ENCODE results near the gene F12. TPM values are rescaled to one million over a fixed set of nuclear protein-coding genes. Genes with fewer than 3 reads are reported as not detected.

Gene F12
- total RNA-seq, 1 experiment from 2014 or later: not detected

DNA sequence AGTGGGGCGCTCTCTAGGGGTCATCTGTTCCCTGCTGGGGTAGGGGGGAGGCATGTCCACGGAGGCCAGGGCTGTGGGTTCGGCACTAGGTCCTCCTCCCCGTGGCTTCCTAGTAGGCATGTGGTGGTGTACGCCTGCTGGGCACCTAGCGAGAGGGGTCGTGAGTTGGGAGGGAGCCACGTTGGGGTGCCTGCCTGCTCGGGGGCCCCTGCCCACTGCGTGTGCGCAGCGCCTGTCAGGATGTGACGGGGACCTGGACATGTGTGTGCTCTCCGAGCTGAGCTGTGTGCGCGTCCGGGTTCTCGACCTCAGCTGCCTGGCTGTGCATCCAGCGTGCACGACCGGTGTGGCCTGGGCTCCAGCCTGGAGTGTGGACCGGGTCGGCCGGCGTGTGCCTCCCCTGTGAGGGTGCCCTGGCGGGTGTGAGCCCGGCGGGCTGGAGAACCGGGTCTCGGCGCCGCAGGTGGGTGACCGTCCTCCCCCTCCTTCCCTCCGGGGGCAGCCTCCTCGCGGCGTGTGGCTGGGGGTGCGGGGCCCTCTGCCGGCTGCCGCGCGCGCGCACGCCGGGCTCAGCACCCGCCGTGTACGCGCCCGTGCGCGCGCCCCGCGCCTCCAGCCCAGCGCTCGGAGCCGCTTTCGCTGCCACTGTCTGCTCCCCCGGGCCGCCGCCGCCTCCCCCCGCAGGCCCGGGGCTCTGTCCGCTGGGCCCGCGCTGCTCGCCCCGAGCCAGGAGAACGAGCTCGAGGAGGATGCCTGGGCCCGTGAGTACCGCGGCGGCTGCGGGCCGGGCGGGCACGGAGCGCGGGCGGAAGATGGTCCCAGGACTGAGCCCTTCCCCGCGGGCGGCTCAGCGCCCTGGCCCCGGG, 37.1 kb upstream of the F12 start, which contains the start of gene PRR7:
Gene PRR7 (plus strand): TSS at position 615 of the 866 bp plus-strand sequence. CDS start 8,254 bp downstream, outside the sequence.
- H3K27ac ChIP-seq (ENCODE audit: low read depth, low read length, poor library complexity, severe bottlenecking): peak within 1 kb of the TSS; percentile 16
- H3K4me3 ChIP-seq (ENCODE audit: low read depth, low read length, poor library complexity, severe bottlenecking): peak within 1 kb of the TSS; percentile 66
- intact Hi-C loops (cut with micrococcal nuclease; ENCODE audit: unreplicated experiment): no loop called here
- no TSS peak for BruUV-seq (replicated peaks)
- H3K27me3 ChIP-seq (replicated peaks; ENCODE audit: insufficient read depth, low read depth, low read length, poor library complexity): no peaks in the 10 kb centered on the region
- CTCF ChIA-PET: no interaction called here
- TF ChIP-seq EZH2 (IDR thresholded peaks at IDR 0.05; ENCODE audit: borderline replicate concordance, low read depth, low read length, poor library complexity, severe bottlenecking): no peak
- TF ChIP-seq, protein P1, sequence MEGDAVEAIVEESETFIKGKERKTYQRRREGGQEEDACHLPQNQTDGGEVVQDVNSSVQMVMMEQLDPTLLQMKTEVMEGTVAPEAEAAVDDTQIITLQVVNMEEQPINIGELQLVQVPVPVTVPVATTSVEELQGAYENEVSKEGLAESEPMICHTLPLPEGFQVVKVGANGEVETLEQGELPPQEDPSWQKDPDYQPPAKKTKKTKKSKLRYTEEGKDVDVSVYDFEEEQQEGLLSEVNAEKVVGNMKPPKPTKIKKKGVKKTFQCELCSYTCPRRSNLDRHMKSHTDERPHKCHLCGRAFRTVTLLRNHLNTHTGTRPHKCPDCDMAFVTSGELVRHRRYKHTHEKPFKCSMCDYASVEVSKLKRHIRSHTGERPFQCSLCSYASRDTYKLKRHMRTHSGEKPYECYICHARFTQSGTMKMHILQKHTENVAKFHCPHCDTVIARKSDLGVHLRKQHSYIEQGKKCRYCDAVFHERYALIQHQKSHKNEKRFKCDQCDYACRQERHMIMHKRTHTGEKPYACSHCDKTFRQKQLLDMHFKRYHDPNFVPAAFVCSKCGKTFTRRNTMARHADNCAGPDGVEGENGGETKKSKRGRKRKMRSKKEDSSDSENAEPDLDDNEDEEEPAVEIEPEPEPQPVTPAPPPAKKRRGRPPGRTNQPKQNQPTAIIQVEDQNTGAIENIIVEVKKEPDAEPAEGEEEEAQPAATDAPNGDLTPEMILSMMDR (conservative IDR thresholded peaks at IDR 0.05; ENCODE audit: low read depth, low read length): no peak
- POLR2A ChIA-PET (ENCODE audit: low non-redundant PET): no interaction called here
- no peaks in the 10 kb centered on the region for H3K9me3 ChIP-seq (ENCODE audit: low read depth, low read length, poor library complexity, severe bottlenecking)
- H3K36me3 ChIP-seq (ENCODE audit: insufficient read depth, low read length, poor library complexity, severe bottlenecking): no peaks in the 10 kb centered on the region
- H3K4me1 ChIP-seq (ENCODE audit: insufficient read depth, low read length, poor library complexity, severe bottlenecking): peaks cover 4% of the 10 kb centered on the region
- DNase-seq (ENCODE audit: low spot score): peak; percentile 75

DNA sequence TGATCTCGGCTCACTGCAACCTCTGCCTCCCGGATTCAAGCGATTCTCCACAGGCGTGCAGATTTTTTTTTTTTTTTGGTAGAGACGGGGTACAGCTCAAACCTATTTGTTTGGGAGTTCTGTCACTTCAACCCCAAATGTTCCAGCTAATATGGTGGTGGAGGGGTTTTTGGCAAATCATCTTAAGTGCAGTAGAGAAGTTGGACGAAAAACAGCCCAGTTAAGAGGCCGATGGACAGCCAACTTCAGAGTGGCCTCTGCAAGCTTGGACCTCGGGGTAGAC, 36.5 kb upstream of the F12 start:
- Histone ChIP-seq H3K36me3 (ENCODE audit: insufficient read depth, low read length, poor library complexity, severe bottlenecking) (no peaks in the 10 kb centered on the region), H3K9me3 (ENCODE audit: low read depth, low read length, poor library complexity, severe bottlenecking) (no peaks in the 10 kb centered on the region), H3K4me1 (ENCODE audit: insufficient read depth, low read length, poor library complexity, severe bottlenecking) (peaks cover 4% of the 10 kb centered on the region), H3K27me3 (replicated peaks; ENCODE audit: insufficient read depth, low read depth, low read length, poor library complexity) (no peaks in the 10 kb centered on the region), H3K4me3 (ENCODE audit: low read depth, low read length, poor library complexity, severe bottlenecking) (peak overlapping the region; percentile 66), H3K27ac (ENCODE audit: low read depth, low read length, poor library complexity, severe bottlenecking) (peak overlapping the region; percentile 16)
- no peak for DNase-seq (ENCODE audit: low spot score)
- intact Hi-C loops (cut with micrococcal nuclease; ENCODE audit: unreplicated experiment): no loop called here
- no TSS peak for BruUV-seq (replicated peaks)
- no peak for TF ChIP-seq EZH2 (IDR thresholded peaks at IDR 0.05; ENCODE audit: borderline replicate concordance, low read depth, low read length, poor library complexity, severe bottlenecking)
- TF ChIP-seq, protein P1 (conservative IDR thresholded peaks at IDR 0.05; ENCODE audit: low read depth, low read length): no peak
- ChIA-PET CTCF (interaction anchor here (0.8 kb wide), 1 partner anchor 873 kb away, joined by 5 read pairs; no protein-coding TSS in a partner anchor), POLR2A (ENCODE audit: low non-redundant PET) (no interaction called here)

DNA sequence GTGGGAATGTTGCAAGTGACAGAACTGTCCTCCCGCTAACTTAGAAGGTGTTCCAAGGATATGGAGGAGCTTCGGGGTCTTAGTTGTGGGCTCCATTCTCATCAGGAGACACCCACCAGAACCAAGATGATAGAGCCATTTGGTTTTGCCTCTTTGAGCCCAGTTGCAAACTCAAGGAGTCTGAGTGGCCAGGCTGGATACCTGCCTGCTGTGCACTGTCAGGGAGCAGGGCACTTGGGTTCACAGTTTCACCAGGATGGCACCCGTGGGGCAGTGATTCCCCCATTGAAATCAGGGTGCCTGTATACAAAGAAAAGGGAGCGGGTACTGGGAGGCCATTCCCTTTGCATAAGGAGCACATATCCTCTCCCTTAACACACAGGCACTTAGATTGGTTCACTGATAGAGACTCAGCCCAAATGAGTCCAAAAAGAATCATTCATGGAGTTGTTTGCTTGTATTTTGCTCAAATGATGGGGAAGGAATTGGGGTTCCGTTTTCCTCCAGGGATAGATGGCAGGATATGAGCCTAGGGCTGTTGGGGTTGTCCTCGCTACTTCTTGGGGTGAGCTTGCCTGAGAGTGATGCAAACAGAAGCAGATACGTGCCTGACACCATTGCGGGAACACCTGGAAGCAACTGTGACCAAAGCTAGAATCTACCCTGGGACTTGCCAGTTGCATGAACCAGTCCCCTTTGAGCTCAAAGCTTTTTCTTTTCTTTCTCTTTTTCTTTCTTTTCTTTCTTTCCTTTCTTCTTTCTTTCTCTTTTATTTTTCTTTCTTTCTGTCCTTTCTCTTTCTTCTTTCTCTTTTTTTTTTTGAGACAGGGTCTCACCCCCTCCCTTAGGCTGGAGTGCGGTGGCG, 35.9 kb upstream of the F12 start:
- TF ChIP-seq, protein P1 (conservative IDR thresholded peaks at IDR 0.05; ENCODE audit: low read depth, low read length): no peak
- no peak for TF ChIP-seq EZH2 (IDR thresholded peaks at IDR 0.05; ENCODE audit: borderline replicate concordance, low read depth, low read length, poor library complexity, severe bottlenecking)
- intact Hi-C loops (cut with micrococcal nuclease; ENCODE audit: unreplicated experiment): no loop called here
- H3K4me1 ChIP-seq (ENCODE audit: insufficient read depth, low read length, poor library complexity, severe bottlenecking): peaks cover 4% of the 10 kb centered on the region
- H3K36me3 ChIP-seq (ENCODE audit: insufficient read depth, low read length, poor library complexity, severe bottlenecking): no peaks in the 10 kb centered on the region
- no peak overlapping the region for H3K27ac ChIP-seq (ENCODE audit: low read depth, low read length, poor library complexity, severe bottlenecking)
- H3K9me3 ChIP-seq (ENCODE audit: low read depth, low read length, poor library complexity, severe bottlenecking): no peaks in the 10 kb centered on the region
- H3K4me3 ChIP-seq (ENCODE audit: low read depth, low read length, poor library complexity, severe bottlenecking): no peak overlapping the region
- BruUV-seq (replicated peaks): no TSS peak
- DNase-seq (ENCODE audit: low spot score): no peak
- no peaks in the 10 kb centered on the region for H3K27me3 ChIP-seq (replicated peaks; ENCODE audit: insufficient read depth, low read depth, low read length, poor library complexity)
- ChIA-PET CTCF (interaction anchor here (0.8 kb wide), 1 partner anchor 872 kb away, joined by 5 read pairs; no protein-coding TSS in a partner anchor), POLR2A (ENCODE audit: low non-redundant PET) (interaction anchor here (0.6 kb wide), 1 partner anchor 36 kb away, joined by 13 read pairs; no protein-coding TSS in a partner anchor)

Data from A673 (cell line).